Lung (tissue), 10 donors: ENCODE data around the gene NCF1. TPM values are rescaled to one million over a fixed set of nuclear protein-coding genes. Genes with fewer than 3 reads are reported as not detected.
"Not testable (repeated sequence)": the region's sequence is repeated elsewhere in the genome, so short reads cannot be mapped to it uniquely, and the experiment has no call there.

Experiments used
- ATAC-seq: fragments of 200-7000 bp; cut with Tn5 transposase; one replicate; pipeline ENCODE4 v1.9.1; 2020; ENCODE audit warnings: moderate number of reproducible peaks; ENCODE audit not compliant: insufficient read depth, low FRiP score
- DNase-seq, 3 donors: peaks; one replicate each; pipeline ENCODE4 v3.0.0-alpha.2; 2013 to 2017
- H3K27ac ChIP-seq, 2 donors: one replicate each; pipeline ENCODE4 v1.5.1; 2013; ENCODE audit warnings: mild to moderate bottlenecking in 2 of 2, moderate library complexity in 2 of 2, control low read depth in 1 of 2, inconsistent platforms in 1 of 2, low read depth in 1 of 2, low read length in 1 of 2
- H3K27me3 ChIP-seq, 3 donors: one replicate each; pipeline ENCODE4 v1.5.1; 2013; ENCODE audit warnings: low read length in 2 of 3; ENCODE audit not compliant: control insufficient read depth in 3 of 3, insufficient read depth in 3 of 3
- H3K36me3 ChIP-seq, 4 donors: one replicate each; pipeline ENCODE4 v1.5.1; 2013; ENCODE audit warnings: low read length in 4 of 4, mild to moderate bottlenecking in 1 of 4, moderate library complexity in 1 of 4; ENCODE audit not compliant: control insufficient read depth in 4 of 4, insufficient read depth in 4 of 4
- H3K4me1 ChIP-seq, 5 donors: one replicate each; pipeline ENCODE4 v1.5.1; 2013; ENCODE audit warnings: low read length in 5 of 5, mild to moderate bottlenecking in 2 of 5, moderate library complexity in 1 of 5; ENCODE audit not compliant: control insufficient read depth in 5 of 5, insufficient read depth in 5 of 5
- H3K4me3 ChIP-seq: one replicate; pipeline ENCODE4 v1.5.1; 2013; ENCODE audit warnings: mild to moderate bottlenecking, control low read depth, moderate library complexity
- H3K9ac ChIP-seq, 2 donors: one replicate each; pipeline ENCODE4 v1.5.1; 2013; ENCODE audit warnings: low read length in 2 of 2, control low read depth in 1 of 2; ENCODE audit not compliant: insufficient read depth in 1 of 2
- H3K9me3 ChIP-seq, 4 donors: one replicate each; pipeline ENCODE4 v1.5.1; 2013; ENCODE audit warnings: low read length in 3 of 4, mild to moderate bottlenecking in 1 of 4, moderate library complexity in 1 of 4; ENCODE audit not compliant: control insufficient read depth in 4 of 4, insufficient read depth in 3 of 4
- WGBS, 2 donors: extraction: QIAGEN DNeasy Blood & Tissue Kit; methylation state at CpG; one replicate each; pipeline ENCODE4 v1.1.7; 2013; 5-methylcytosine and 5-hydroxymethylcytosine counted together
- polyA plus RNA-seq, 2 donors: library from polyadenylated mRNA; stranded (reverse); fragments of 200-250 nt; gene quantifications; one replicate each; pipeline ENCODE4 v1.2.1, GENCODE V29; 2013
- total RNA-seq, 2 donors: library from RNA; depleted of rRNA in 1 of 2; stranded (reverse); fragments of >200 nt in 1 of 2; gene quantifications; one replicate each; pipeline ENCODE4 v1.2.1, GENCODE V29; 2014 to 2021
- donor health status: Bipolar disorder and iron deficiency.
- donor health status: healthy.
- donor health status: DM: yes; HTN: yes; CAD: no.

Gene NCF1
- total and polyA plus RNA-seq, 4 donors = 8.3 to 91.9 (median 35.0) TPM

- H3K9ac ChIP-seq, H3K27ac ChIP-seq, H3K9me3 ChIP-seq, H3K36me3 ChIP-seq, DNase-seq, ATAC-seq, H3K4me1 ChIP-seq, H3K4me3 ChIP-seq, H3K27me3 ChIP-seq: not testable (repeated sequence)
- WGBS, 2 donors = 84 to 93% methylated on average over 11 to 12 of the region's 27 CpGs
These were observed 24.2 kb downstream of the NCF1 start for GRCh38 chr7:74797848-74798622.

- H3K27ac ChIP-seq, H3K4me3 ChIP-seq, DNase-seq, H3K4me1 ChIP-seq, H3K9ac ChIP-seq, ATAC-seq, H3K36me3 ChIP-seq, H3K9me3 ChIP-seq, H3K27me3 ChIP-seq: not testable (repeated sequence)
- 88% methylated on average over 1 of the region's 4 CpGs; no CpG with 5 or more reads in 1 of the 2 donors for WGBS, 2 donors
These were observed 24.8 kb downstream of the NCF1 start for GRCh38 chr7:74798644-74799043.

GRCh38 chr7:74815882-74816281, 42.1 kb downstream of the NCF1 start:
- H3K36me3 ChIP-seq, H3K27ac ChIP-seq, ATAC-seq, H3K4me3 ChIP-seq, H3K4me1 ChIP-seq, H3K27me3 ChIP-seq, DNase-seq, H3K9ac ChIP-seq, H3K9me3 ChIP-seq: not testable (repeated sequence)
- no CpG with 5 or more reads among the region's 3 CpGs for WGBS, 2 donors

GRCh38 chr7:74820146-74820805, 46.5 kb downstream of the NCF1 start:
- H3K36me3 ChIP-seq, H3K4me3 ChIP-seq, H3K9ac ChIP-seq, H3K27me3 ChIP-seq, H3K9me3 ChIP-seq, H3K27ac ChIP-seq, H3K4me1 ChIP-seq, DNase-seq: not testable (repeated sequence)
- WGBS, 2 donors = no CpG with 5 or more reads among the region's 23 CpGs
- peak; percentile 58 for ATAC-seq

GRCh38 chr7:74821259-74821658, 47.4 kb downstream of the NCF1 start:
- H3K4me1 ChIP-seq, H3K9me3 ChIP-seq, H3K27ac ChIP-seq, H3K27me3 ChIP-seq, H3K36me3 ChIP-seq, H3K9ac ChIP-seq, ATAC-seq, H3K4me3 ChIP-seq, DNase-seq: not testable (repeated sequence)
- WGBS, 2 donors = no CpG with 5 or more reads among the region's 5 CpGs

- H3K27me3 ChIP-seq, H3K27ac ChIP-seq, DNase-seq, H3K9ac ChIP-seq, H3K4me1 ChIP-seq, H3K4me3 ChIP-seq, H3K9me3 ChIP-seq, ATAC-seq, H3K36me3 ChIP-seq: not testable (repeated sequence)
- 61 to 88% methylated on average over 1 of the region's 4 CpGs for WGBS, 2 donors
These were observed 56.1 kb downstream of the NCF1 start for GRCh38 chr7:74829959-74830358.

- H3K4me3 ChIP-seq, H3K9me3 ChIP-seq, H3K9ac ChIP-seq, H3K4me1 ChIP-seq, DNase-seq, ATAC-seq, H3K27me3 ChIP-seq, H3K36me3 ChIP-seq, H3K27ac ChIP-seq: not testable (repeated sequence)
- no CpG with 5 or more reads among the region's 4 CpGs for WGBS, 2 donors
These were observed 56.6 kb downstream of the NCF1 start for GRCh38 chr7:74830411-74830810.
